Measurements from ENCODE around the gene RYR2.

DNA sequence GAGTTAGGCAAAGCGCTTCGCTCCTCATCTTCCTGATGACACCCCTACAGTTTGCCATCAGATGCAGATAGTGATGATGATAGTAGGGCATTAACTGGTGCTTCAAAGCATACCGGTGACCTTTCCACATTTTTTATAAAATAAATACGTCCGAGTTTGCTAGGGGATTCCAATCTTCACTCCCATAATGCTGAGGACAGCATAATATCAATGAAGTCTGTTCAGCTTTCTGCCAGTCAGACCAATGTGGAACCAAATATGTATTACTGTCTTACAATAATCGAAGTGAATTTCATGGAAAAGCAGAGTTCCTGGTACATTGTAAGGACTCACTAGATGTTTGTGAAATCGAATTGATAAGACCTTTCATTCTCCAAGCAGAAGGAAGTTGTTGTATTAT lies 258.7 kb downstream of the RYR2 start:
- no peak for TF ChIP-seq POLR2A (IDR thresholded peaks at IDR 0.05)
- TF ChIP-seq, protein P1, sequence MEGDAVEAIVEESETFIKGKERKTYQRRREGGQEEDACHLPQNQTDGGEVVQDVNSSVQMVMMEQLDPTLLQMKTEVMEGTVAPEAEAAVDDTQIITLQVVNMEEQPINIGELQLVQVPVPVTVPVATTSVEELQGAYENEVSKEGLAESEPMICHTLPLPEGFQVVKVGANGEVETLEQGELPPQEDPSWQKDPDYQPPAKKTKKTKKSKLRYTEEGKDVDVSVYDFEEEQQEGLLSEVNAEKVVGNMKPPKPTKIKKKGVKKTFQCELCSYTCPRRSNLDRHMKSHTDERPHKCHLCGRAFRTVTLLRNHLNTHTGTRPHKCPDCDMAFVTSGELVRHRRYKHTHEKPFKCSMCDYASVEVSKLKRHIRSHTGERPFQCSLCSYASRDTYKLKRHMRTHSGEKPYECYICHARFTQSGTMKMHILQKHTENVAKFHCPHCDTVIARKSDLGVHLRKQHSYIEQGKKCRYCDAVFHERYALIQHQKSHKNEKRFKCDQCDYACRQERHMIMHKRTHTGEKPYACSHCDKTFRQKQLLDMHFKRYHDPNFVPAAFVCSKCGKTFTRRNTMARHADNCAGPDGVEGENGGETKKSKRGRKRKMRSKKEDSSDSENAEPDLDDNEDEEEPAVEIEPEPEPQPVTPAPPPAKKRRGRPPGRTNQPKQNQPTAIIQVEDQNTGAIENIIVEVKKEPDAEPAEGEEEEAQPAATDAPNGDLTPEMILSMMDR (IDR thresholded peaks at IDR 0.05) = no peak
